Activated CD4-positive, alpha-beta T cell treated with anti-CD3 and anti-CD28 coated beads for 48 hours (primary cell): ENCODE data around the gene ADAM11.
"Not testable (repeated sequence)": the region's sequence is repeated elsewhere in the genome, so short reads cannot be mapped to it uniquely, and the experiment has no call there.

Experiments used
- DNase-seq: peaks from one replicate; pipeline ENCODE4 v3.0.0-alpha.2; 2020

ADAM11 gene

GRCh38 chr17:44758414-44759085 is at the start of gene ADAM11:
Gene ADAM11 (plus strand): TSS chr17:44758988. CDS start chr17:44759200, 212 bp downstream.
- no peak for DNase-seq

- DNase-seq, result no peak
Measured at GRCh38 chr17:44719444-44719843, 39.3 kb upstream of the ADAM11 start.

- no peak for DNase-seq
Measured at GRCh38 chr17:44722254-44722653, 36.5 kb upstream of the ADAM11 start.

GRCh38 chr17:44726121-44726520 is 32.7 kb upstream of the ADAM11 start:
- not testable (repeated sequence) for DNase-seq

- DNase-seq, result no peak
Measured at GRCh38 chr17:44733753-44734152, 25.0 kb upstream of the ADAM11 start.

GRCh38 chr17:44734272-44734671 is 24.5 kb upstream of the ADAM11 start:
- no peak for DNase-seq

GRCh38 chr17:44736551-44737240 is 22.1 kb upstream of the ADAM11 start:
- no peak for DNase-seq

- no peak for DNase-seq
Measured at GRCh38 chr17:44738214-44738906, 20.4 kb upstream of the ADAM11 start.

GRCh38 chr17:44741316-44741715 is 17.5 kb upstream of the ADAM11 start:
- no peak for DNase-seq

- DNase-seq, result no peak
Measured at GRCh38 chr17:44745301-44745700, 13.5 kb upstream of the ADAM11 start.

- DNase-seq, result not testable (repeated sequence)
Measured at GRCh38 chr17:44745738-44746137, 13.1 kb upstream of the ADAM11 start.

- DNase-seq, result no peak
Measured at GRCh38 chr17:44747566-44747965, 11.2 kb upstream of the ADAM11 start.

- no peak for DNase-seq
Measured at GRCh38 chr17:44749076-44749979, 9.5 kb upstream of the ADAM11 start.

- no peak for DNase-seq
Measured at GRCh38 chr17:44749980-44750318, 8.8 kb upstream of the ADAM11 start.

GRCh38 chr17:44751331-44751730 is 7.5 kb upstream of the ADAM11 start:
- no peak for DNase-seq

GRCh38 chr17:44751806-44752205 is 7.0 kb upstream of the ADAM11 start:
- DNase-seq, result no peak

GRCh38 chr17:44752953-44753861 is 5.6 kb upstream of the ADAM11 start:
- no peak for DNase-seq

- no peak for DNase-seq
Measured at GRCh38 chr17:44754276-44754675, 4.5 kb upstream of the ADAM11 start.

- DNase-seq, result not testable (repeated sequence)
Measured at GRCh38 chr17:44755180-44755579, 3.6 kb upstream of the ADAM11 start.

- no peak for DNase-seq
Measured at GRCh38 chr17:44757045-44757917, 1.5 kb upstream of the ADAM11 start.

GRCh38 chr17:44757918-44758413 is 822 bp upstream of the ADAM11 start:
- no peak for DNase-seq
